ENCODE measurements around the gene ITPR2.
"Not testable (repeated sequence)": the region's sequence is repeated elsewhere in the genome, so short reads cannot be mapped to it uniquely, and the experiment has no call there.

The ITPR2 gene

DNA sequence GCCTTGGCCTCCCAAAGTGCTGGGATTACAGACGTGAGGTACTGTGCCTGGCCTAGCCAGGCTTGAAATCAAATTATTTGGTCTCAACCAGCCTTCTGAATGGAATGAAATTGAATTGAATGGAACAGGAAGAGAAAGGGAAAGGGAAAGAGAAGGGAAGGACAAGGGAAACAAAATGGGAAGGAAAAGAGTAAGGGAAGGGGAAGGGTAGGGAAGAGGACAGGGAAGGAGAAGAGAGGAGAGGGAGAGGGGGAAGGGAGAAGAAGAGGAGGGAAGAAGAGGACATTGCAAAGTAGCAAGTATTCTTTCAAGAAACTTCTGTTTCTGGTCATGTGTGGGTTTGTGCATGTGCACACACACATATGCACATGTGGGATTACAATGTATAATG lies 97.8 kb downstream of the ITPR2 start:
- no peak overlapping the region for H3K4me3 ChIP-seq (ENCODE audit: low read depth, low read length)

DNA sequence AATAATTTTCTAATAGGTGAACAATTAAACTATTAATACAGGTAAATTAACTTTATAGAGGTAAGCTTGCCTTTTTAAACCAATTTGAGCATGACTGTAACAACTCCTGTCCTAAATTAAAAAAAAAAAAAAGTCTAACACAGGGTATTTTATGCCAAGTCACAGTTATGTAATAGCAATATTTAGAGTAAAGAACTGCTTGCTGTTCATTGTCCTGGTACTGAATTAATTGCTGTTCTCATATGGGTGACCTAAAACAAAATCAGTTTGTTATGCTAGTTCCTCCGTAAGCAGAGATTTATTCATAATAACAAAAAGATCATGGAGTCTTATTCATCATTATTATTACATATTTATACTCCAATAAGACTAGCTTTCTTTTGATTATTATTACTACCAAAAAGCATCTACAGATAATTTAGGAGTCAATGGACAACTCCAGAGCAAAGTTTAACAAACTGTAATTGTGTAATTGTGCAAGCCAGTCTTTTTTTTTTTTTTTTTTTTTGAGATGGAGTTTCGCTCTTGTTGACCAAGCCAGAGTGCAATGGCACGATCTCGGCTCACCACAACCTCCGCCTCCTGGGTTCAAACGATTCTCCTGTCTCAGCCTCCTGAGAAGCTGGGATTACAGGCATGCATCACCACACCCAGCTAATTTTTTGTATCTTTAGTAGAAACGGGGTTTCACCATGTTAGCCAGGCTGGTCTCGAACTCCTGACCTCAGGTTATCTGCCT lies 98.3 kb downstream of the ITPR2 start:
- H3K4me3 ChIP-seq (ENCODE audit: low read depth, low read length) = no peak overlapping the region

DNA sequence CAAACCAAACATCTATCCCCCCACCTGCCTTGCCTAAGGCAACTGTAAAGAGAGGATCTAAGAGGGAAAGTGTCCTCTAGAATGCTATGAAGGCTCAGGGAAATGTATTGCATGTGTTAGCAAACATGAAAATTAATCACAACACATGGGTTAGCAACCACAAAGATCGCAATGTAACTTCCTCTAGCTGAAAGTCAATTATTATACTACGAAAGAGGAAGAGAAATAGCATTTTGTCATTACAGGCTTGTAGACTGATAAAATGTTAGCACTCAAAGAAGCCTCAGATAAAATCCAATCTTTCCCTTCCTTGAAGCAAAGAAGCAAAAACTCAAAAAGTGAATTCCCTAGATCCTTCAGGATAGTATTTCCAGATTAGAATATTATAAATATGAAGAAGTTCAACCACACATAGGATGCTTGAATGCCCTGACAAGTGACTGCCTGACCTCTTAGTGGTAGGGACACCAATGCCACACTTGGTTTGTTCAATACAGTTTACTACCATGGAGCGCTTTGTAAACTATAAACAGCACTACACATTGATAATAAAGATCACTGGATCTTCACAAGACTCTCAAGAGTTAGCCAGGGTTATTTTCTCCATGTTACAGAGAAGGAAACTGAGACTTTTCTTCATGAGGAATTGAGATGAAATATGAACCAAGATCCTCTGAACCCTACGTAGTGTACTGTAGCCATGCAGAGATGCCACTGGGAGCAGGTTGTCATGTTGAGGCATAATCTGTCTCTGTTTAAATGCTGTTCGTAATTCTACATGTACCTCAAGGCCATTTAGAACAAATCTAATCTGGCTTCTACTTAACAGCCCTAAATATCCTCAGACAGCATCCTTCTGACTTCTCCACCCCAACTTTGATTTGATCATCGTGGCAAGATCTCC lies 100.7 kb downstream of the ITPR2 start:
- H3K4me3 ChIP-seq (ENCODE audit: low read depth, low read length) = no peak overlapping the region

DNA sequence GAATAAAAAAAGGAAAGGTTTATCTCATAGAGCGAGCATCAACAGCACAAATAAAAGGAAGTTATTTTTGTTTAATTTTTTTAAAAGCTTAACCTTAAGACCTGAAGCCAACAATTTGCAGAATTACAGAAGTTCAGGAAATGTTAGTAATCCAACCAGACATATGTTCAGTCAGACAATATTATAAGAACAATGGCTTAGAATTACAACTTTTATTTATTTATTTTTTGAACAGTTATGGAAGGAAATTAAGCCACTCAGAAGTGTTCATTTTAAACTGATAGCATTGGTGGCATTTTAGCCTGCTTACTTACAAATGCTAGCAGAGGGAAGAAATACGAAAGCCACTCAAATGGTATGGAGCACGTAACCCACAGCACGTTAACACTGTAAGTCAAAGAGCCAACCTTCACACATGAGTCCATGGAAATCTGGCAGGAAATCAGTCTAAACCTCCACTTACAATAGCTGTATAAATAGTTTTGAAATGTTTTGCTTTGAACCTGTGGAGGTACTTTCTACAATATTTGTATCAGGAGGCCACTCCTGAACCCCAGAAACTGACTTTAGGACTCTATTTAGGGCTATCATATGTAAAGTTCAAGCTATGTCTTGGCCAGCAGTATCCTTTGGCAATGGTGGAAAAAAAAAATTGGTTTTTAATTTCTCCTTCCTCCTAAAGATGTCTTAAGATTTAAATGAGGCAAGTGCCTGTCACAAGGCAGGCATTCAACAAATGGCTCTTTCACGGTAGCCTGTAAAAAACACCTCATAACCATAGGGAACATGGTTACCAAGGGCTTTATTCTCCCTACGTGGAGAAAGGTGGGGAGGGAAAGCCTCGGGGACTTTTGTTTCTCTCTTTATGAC lies 102.3 kb downstream of the ITPR2 start:
- H3K4me3 ChIP-seq (ENCODE audit: low read depth, low read length) = no peak overlapping the region

DNA sequence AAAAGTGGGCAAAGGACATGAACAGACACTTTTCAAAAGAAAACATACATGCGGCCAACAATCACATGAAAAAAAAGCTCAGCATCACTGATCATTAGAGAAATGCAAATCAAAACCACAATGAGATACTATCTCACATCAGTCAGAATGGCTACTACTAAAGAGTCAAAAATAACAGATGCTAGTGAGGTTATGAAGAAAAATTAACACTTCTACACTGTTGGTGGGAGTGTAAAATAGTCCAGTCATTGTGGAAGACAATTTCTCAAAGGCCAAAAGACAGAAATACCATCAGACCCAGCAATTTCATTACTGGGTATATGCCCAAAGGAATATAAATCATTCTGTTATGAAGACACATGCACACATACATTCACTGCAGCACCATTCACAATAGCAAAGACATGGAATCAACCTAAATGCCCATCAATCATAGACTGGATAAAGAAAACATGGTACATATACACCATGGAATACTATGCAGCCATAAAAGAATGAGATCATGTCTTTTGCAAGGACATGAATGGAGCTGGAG lies 103.8 kb downstream of the ITPR2 start:
- H3K4me3 ChIP-seq (ENCODE audit: low read depth, low read length) = not testable (repeated sequence)

DNA sequence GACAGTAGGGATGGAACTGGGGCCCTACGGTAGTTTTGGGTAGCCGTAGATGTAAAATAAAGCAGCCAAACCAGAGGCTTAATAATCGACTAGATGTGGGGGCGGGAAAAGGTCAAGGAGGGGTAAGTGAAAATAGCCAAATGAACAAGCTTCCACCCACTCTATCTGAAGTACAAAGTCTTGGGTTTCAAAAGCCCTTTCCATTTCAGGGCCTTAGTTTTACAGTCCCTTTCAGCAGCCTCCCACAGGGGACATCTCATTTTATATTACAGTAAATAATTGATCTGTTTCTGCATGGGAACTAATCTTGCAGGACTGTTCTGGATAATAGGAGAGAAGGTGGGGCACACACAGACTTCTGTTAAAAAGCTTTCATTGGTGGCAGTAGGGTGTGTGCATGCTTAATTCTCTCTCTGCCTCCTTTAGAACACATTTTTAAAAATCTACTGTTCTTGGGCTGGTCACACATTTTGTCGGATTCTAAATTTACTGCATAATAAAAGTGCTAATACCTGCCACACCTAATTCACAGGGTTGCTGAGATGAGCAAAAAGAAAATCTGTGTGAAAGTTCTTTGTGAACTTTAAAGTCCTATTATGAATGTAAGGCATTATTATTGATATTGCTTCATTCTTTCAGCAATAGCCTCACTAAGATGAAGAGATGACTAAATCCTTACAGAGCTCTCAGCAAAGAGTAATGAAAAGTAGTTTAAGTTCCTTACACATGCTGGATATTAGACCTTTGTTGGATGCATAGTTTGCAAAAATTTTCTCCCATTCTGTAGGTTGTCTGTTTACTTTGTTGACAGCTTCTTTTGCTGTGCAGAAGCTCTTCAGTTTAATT lies 104.6 kb downstream of the ITPR2 start:
- H3K4me3 ChIP-seq (ENCODE audit: low read depth, low read length) = no peak overlapping the region

DNA sequence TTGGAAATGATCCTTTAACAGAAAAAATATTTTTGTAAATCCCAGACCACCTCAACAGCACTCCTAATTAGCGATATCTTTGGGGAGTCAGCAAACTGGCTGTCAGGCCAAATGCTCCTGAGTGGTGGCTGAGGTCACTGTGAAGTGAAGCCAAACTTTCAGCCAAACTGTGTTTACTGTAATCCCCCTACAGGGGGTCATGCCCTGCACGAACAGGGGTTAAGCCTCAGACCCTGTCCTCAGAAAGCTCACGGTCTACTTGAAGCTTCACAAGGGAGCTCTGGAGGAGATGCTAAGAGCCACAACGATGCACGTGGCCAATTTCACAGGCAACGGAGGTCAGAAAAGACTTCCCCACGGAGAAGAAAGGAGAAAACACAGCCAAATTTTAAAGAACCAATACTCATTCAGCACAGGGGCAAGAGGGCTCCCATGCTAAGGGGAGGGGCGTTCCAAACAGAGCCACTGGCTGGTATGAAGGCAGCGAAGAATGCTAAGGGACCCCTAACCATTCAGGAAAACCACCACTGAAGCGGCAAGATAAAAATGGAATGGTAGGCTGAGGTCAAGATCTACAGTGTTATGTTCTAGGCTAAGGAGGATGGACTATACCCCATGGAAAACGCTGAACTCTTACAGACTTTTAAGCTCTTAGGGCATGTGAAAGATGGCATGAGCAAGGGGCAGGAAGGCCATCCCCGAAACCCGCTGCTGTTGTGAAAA lies 105.4 kb downstream of the ITPR2 start:
- H3K4me3 ChIP-seq (ENCODE audit: low read depth, low read length) = no peak overlapping the region

DNA sequence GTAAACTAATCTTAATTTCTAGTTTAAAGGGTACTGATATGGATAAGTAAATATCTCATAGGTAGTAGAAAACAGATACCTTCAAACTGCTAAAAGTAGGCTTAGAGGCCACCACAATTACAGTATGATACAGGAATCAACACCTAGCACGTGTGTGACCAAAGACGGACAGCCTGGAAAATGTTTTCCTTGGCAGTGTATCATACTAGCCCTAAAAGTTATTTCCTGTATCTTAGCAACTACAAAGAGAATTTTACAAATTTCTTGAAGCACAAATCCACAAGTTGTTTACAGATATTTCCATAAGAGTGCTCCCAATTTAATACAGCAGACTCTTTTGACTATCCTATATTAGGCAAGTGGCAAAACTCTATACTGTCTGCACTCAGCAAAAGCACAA lies 106.0 kb downstream of the ITPR2 start:
- no peak overlapping the region for H3K4me3 ChIP-seq (ENCODE audit: low read depth, low read length)

DNA sequence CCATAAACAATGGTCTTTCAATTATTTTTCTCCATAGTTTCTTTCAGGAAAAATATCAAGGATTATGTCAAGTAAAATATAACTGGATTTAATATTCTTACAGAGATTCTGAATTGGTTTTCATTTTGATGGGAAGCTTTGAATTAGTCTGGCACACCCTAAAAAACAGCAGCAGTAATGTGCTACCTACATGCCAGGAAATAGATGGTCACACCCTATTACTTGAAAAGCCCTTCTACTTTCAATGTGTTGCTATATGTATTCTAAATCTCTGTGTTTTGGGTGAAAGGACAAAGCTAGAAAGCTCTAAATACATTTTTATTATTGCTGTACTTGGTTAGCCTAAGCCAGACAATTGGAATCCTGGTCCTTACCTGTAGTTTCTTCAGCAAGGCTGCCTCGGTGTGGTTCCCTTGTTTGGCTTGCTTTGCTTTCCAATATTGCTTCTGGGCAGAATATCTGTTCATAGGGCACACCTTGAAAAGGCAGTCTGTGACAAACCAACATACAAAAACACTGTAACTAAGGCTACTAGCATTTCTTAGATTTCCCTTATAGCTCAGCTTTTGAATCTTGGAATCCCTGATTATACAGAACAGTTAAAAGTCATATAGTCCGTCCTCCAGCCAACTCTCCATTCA lies 107.6 kb downstream of the ITPR2 start:
- H3K4me3 ChIP-seq (ENCODE audit: low read depth, low read length) = no peak overlapping the region

DNA sequence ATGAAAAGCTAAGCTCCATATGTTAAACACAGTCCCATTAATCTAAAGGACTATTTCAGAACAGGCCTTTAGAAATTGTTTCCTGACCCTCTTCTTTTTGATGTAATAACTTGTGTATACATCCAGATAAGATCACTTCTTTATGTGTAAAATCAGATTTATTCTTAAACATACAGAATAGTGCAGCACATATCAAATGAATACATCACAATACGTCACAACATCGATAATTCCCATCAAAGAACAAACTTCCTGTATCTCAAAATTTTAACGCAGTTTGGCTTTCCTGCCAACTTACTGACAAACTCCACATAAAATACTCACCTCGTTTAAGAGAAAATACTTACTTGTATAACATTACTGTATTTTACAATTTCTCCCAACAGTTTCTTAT lies 108.7 kb downstream of the ITPR2 start:
- no peak overlapping the region for H3K4me3 ChIP-seq (ENCODE audit: low read depth, low read length)

DNA sequence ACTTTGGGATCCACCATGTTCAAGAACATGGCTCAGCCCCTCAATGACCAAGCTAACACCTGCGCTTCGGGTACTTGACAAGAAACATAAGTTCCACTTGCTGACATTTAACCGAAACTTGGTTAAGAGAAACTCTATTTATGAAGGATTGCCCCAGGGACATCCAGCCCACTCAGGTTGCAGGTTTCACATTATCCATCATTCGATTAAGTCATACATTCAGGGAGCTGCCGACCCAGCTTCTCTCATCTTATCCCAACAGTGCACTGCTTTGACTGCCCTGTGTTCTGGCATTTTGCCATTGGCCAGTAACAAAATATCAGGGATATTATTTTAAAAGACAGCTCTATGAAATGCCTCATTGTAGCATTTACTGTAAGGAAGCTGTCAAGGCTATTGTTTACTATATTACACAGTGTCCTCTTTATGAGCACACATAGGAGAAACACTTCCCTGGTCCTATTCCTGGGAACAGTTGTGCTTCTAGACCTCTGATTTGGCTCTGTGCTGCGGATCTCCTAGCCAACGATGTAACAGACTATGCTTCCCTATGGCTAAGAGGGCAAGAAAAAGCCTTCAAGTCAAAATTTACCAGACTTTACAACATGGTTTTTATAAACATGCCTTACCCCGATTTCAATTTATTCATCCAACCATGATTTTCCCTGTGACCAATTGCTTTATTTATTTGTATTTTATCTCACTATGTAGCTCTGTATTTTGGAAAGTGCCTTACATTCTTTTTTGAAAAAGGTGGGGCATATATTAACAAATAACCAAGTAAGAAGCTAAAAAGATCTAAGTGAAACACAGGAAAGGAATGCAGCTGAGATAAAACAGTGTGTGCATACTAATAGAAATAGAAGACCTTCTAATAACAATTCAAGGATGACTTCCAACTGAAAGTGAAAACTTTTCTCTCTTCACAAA lies 109.3 kb downstream of the ITPR2 start:
- H3K4me3 ChIP-seq (ENCODE audit: low read depth, low read length) = no peak overlapping the region

DNA sequence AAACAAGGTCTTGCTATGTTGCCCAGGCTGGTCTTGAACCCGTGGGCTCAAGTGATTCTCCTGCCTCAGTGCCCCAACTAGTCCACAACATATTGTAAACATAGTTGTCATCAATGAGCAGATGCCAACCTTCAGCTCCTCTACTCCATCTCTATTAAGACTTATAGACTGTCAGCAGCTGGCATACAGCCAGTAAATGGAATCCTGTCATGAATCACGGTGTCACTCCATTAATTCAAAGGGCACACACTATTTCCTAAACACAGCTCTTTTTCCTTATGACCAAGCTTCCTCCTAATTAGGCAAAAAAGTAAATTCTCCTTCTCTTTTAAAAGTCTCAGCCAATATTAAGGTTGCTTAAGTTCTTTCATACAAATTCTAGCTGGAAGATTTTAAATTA lies 111.2 kb downstream of the ITPR2 start:
- H3K4me3 ChIP-seq (ENCODE audit: low read depth, low read length) = no peak overlapping the region

DNA sequence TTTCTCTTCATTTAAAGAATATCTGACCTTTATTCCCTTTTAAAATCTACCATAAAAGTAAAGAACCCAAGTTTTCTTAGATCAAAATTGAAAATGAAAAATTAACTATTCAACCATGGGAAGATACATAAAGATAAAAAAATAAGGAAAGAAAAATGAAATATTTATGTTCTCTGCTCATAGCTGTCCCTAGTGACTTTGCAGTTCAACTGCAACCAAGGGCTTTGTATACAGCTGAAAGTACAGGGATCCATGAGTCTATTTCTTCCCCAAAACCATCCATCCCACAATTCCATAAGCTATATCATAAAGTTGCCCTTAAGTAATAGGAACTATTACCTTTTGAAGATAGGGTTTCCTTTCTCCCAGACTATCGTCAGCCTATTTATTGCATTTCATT lies 113.1 kb downstream of the ITPR2 start:
- no peak overlapping the region for H3K4me3 ChIP-seq (ENCODE audit: low read depth, low read length)

DNA sequence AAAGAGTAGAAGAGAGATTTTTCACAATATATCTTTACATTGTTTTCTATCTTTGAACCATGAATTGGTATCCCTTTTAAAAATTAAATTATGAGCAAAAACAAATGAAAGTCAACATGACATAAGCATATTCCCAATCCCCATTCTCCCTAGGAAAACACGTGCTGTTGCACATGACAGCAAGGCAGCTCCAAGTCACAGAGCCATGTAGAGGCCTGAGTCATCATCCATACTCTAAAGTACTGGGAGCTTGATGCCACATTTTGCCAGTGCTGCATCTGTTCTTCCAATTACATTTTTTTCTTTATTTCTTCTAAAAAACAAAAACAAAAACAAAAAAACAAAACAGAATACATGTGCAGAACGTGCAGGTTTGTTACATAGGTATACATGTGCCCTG lies 115.2 kb downstream of the ITPR2 start:
- no peak overlapping the region for H3K4me3 ChIP-seq (ENCODE audit: low read depth, low read length)

DNA sequence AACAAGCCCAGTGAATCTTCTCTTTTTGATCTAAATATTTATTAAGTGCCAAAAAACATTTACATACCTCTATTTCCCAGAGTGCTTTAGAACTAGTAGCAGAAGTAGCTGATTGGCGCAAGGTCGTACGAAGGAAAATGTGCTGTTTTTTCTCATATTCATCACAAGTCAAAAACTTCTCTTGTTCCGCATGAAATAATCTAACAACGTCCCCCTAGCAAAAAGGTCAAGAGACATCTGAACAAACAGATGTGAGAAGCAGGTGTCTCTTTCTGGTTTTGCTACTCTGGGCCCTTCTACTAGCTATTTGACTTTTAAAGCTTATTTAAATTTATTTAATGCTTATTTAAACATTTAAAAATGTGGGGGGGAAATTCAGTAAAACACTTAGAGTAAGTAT lies 117.8 kb downstream of the ITPR2 start:
- H3K4me3 ChIP-seq (ENCODE audit: low read depth, low read length) = no peak overlapping the region

DNA sequence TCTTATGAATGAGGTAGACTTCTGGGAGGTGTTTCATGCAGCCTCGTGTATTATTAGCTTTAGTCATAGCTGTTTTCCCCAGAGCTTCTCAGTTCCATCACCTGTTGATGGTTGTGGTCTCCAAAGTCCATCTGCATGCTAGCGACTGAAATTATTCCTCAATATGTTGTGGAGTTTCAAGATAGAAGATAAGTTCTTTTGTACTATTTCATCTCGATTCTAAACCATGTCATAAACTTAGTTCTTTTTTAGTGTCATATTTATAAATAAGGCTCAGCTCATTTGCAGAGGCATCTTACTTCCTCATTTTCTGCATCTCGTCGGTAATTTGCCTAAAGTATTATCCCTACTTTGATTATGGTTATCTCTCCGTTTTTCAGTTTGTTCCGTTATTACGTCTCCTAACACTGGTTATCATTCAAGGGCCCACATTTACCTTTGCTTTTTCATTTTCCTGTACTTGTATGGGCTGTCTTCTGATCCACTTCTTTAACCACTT lies 119.1 kb downstream of the ITPR2 start:
- no peak overlapping the region for H3K4me3 ChIP-seq (ENCODE audit: low read depth, low read length)

DNA sequence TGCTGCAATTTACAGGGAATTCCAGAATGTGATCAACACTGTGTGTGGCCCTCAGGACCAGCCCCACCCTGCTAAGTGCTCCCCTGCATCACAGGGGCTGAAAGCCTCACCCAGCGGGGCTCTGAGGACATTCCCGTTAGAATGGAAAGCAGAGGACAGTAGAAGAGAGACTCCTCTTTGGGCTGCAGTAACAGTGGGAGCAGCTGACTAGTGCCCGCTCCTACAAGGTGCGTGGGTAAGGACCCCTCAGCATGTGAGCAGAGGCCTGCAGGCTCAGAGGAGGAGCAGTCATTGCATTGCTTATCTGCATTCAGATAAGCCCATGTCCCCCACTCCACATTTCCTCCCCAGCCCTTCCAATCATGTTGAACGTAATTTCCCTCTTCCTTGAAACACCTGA lies 120.1 kb downstream of the ITPR2 start:
- H3K4me3 ChIP-seq (ENCODE audit: low read depth, low read length) = no peak overlapping the region

DNA sequence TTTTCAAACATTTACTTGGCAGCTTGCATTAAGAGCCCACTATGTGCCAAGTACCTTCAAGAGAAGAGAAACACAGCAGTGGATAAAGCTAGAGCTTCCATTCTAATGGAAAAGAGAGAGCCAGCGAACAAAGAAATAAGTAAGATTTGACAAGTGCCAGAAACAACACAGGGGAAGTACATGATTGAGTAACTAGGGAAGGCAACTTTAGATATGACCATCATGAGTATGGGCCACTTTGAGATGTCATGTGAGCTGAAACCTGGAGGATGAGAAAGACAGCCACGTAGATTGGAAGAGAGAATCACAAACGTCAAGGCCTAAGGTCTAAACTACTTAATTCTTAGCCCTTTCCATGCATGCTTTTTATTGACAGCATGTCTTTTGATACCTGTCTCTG lies 121.4 kb downstream of the ITPR2 start:
- no peak overlapping the region for H3K4me3 ChIP-seq (ENCODE audit: low read depth, low read length)

Data from iPS-11a (cell line).